Lower lobe of right lung (tissue), 2 donors: Measurements from ENCODE around the gene SINHCAF. TPM values are rescaled to one million over a fixed set of nuclear protein-coding genes. Genes with fewer than 3 reads are reported as not detected.

ENCODE experiments used
- ATAC-seq, 2 donors: fragments of 200-7000 bp; cut with Tn5 transposase; one replicate each; pipeline ENCODE4 v1.9.1; 2020 to 2022; ENCODE audit warnings: mild to moderate bottlenecking in 2 of 2, moderate library complexity in 2 of 2
- DNase-seq: peaks from one replicate; pipeline ENCODE4 v3.0.0-alpha.2; 2020
- H3K27ac ChIP-seq: fragments of 200-600 bp; one replicate; pipeline ENCODE4 v1.8.0; 2022
- H3K27me3 ChIP-seq: fragments of 200-600 bp; one replicate; pipeline ENCODE4 v1.8.0; 2022; ENCODE audit warnings: low read depth
- H3K36me3 ChIP-seq: fragments of 200-600 bp; one replicate; pipeline ENCODE4 v1.8.0; 2022; ENCODE audit warnings: mild to moderate bottlenecking
- H3K4me1 ChIP-seq: fragments of 200-600 bp; one replicate; pipeline ENCODE4 v1.8.0; 2022
- H3K4me3 ChIP-seq: fragments of 200-600 bp; one replicate; pipeline ENCODE4 v1.8.0; 2022; ENCODE audit warnings: mild to moderate bottlenecking
- H3K9me3 ChIP-seq: fragments of 200-600 bp; one replicate; pipeline ENCODE4 v1.8.0; 2022
- CTCF ChIP-seq: fragments of 200-600 bp; IDR thresholded peaks from one replicate; pipeline ENCODE4 v1.8.0; 2022; ENCODE audit warnings: antibody characterized with exemption, mild to moderate bottlenecking
- intact Hi-C: fragments of 100-400 bp; cut with DNase I; formaldehyde crosslinking; loops from one replicate; pipeline ENCODE4 v1.11.0; 2022
- total RNA-seq: library from RNA; stranded (reverse); fragmentation: NEBNext Ultra II Directional; extraction: Animal tissue kit (Norgen Biotek cat#: 25700); gene quantifications from one replicate; pipeline ENCODE4 v1.2.1, GENCODE V29; 2021
- donor health status: DM: no; HTN: yes; CAD: no; lungs with severe emphysema.

Gene SINHCAF
- total RNA-seq, 1 donor from 2014 or later: 45.2 TPM

DNA sequence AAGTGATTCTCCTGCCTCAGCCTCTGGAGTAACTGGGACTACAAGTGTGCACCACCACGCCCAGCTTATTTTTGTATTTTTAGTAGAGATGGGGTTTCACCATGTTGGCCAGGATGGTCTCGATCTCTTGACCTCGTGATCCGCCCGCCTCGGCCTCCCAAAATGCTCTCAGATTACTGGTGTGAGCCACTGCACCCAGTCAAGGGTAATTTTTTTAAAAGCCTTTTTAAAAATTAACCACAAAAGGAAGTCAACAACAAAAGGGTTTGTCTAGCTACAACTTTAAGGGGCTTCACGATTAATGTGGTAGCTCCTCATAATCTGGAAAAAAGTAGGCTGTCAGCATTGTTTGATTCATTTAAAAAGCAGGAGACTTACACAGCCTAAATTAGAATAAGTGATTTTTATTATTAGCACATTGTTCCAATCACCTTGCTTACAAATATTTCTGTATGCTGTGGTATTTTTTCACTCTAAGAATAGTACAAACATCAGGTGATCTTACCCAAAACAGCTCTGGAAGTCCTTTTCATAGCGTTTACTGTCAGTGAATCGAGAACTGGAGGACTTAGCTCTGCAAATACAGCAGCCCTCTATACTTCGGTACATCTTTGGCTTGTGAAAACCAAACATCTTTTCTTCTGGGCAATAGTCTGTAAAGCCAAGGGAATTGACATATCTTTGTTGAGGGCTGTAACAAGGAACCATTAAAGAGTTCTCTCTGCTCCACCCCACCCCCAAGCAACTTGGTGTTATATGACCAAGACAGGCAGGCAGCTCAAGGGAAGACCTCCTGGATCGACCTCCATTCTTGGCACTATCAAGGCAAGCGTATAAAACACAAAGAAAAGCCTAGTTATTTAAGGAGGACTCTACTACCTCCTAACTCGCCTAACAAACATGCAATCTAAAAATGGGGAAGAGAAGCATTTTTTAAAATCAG is 28.1 kb downstream of the SINHCAF start:
- no peak overlapping the region for H3K27ac ChIP-seq
- peaks cover 54% of the 10 kb centered on the region for H3K36me3 ChIP-seq
- no peak for DNase-seq

GRCh38 chr12:31289441-31289840 is 36.5 kb downstream of the SINHCAF start:
- intact Hi-C loops: no loop called here
- DNase-seq: no peak
- ATAC-seq: no peak
- TF ChIP-seq CTCF: no peak
- Histone ChIP-seq H3K27ac (no peak overlapping the region), H3K4me1 (no peaks in the 10 kb centered on the region), H3K9me3 (no peaks in the 10 kb centered on the region), H3K4me3 (no peak overlapping the region), H3K27me3 (no peaks in the 10 kb centered on the region), H3K36me3 (peaks cover 74% of the 10 kb centered on the region)

More for the DNA sequence above, 28.1 kb downstream of the SINHCAF start:
- Histone ChIP-seq H3K4me1 (no peaks in the 10 kb centered on the region), H3K4me3 (no peak overlapping the region), H3K9me3 (no peaks in the 10 kb centered on the region), H3K27me3 (no peaks in the 10 kb centered on the region)
- ATAC-seq: no peak
- no peak for TF ChIP-seq CTCF
- intact Hi-C loops: no loop called here

DNA sequence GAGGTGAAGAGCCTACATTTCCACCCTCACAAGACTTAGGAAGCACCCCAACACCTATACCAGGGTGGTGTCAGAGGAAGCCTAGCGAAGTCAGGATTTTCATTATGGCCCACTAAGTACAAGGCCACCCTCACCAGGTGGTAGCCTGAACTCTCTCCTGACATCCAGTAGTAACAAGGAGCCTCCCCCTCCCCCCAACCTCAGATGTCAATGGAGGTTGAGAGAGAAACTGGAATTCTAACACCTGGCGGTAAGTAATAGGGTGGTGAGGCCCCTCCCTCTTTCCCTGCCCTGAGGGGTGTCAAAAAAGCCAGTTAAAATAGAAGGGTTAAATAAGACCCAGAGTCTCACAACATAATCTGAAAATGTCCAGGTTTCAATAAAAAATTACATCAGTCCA is 37.6 kb downstream of the SINHCAF start:
- ATAC-seq: peak in 1 of 2 donors; percentile 25
- intact Hi-C loops: no loop called here
- peaks cover 73% of the 10 kb centered on the region for H3K36me3 ChIP-seq

DNA sequence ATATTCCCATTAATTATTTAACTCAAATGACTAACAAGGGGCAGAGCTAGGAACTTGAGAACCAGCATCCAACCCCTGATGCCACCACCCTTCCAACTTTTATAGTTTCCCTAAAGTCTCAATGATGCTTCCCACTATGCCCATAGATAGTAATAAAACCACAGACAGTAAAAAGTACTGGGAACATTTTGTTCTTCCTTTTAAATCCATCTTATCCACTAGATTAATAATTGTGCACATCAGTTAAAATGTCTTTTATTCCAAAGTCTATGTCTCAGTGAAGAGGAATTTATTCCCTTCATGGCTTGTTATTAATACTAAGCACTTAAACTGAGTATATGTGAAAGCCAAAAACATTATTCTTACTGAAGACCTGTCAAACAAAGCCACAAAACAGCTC is 45.8 kb downstream of the SINHCAF start:
- no peak for DNase-seq
- peaks cover 47% of the 10 kb centered on the region for H3K36me3 ChIP-seq
- no peaks in the 10 kb centered on the region for H3K9me3 ChIP-seq
- H3K4me1 ChIP-seq: no peaks in the 10 kb centered on the region
- ATAC-seq: no peak
- intact Hi-C loops: no loop called here
- H3K4me3 ChIP-seq: no peak overlapping the region
- no peak for TF ChIP-seq CTCF
- H3K27ac ChIP-seq: no peak overlapping the region
- no peaks in the 10 kb centered on the region for H3K27me3 ChIP-seq

More for the DNA sequence above, 37.6 kb downstream of the SINHCAF start:
- DNase-seq: no peak
- Histone ChIP-seq H3K4me1 (no peaks in the 10 kb centered on the region), H3K27ac (no peak overlapping the region), H3K27me3 (no peaks in the 10 kb centered on the region), H3K9me3 (no peaks in the 10 kb centered on the region), H3K4me3 (no peak overlapping the region)
- TF ChIP-seq CTCF: no peak

- DNase-seq: no peak
- no peak overlapping the region for H3K27ac ChIP-seq
- no peak for ATAC-seq
- H3K9me3 ChIP-seq: no peaks in the 10 kb centered on the region
- peaks cover 40% of the 10 kb centered on the region for H3K36me3 ChIP-seq
- H3K27me3 ChIP-seq: no peaks in the 10 kb centered on the region
- no peaks in the 10 kb centered on the region for H3K4me1 ChIP-seq
- no peak for TF ChIP-seq CTCF
- intact Hi-C loops: no loop called here
- no peak overlapping the region for H3K4me3 ChIP-seq
Measured at GRCh38 chr12:31279390-31279924, 46.5 kb downstream of the SINHCAF start.
